K562 (cell line): ENCODE measurements around the gene DNAAF1. TPM values are rescaled to one million over a fixed set of nuclear protein-coding genes. Genes with fewer than 3 reads are reported as not detected.

Experiments
- JUND ChIP-seq, 2 experiments: IDR thresholded peaks; 2 replicates in 1 of 2; 3 replicates in 1 of 2; pipeline ENCODE4 v1.6.1; 2011; ENCODE audit warnings: borderline replicate concordance in 2 of 2, low read depth in 2 of 2, low read length in 2 of 2, improper control_type of control experiment in 1 of 2, missing biosample characterization in 1 of 2, missing genetic modification characterization in 1 of 2, missing genetic modification reagents in 1 of 2
- MTA2 ChIP-seq: fragments of 450-650 bp; IDR thresholded peaks from 2 replicates; pipeline ENCODE4 v1.6.1; 2016; ENCODE audit warnings: low read depth
- NFIX ChIP-seq: fragments of 250-450 bp; sonication (Bioruptor Pico); IDR thresholded peaks from 2 replicates; pipeline ENCODE4 v1.4.0; 2020; ENCODE audit warnings: low read depth, mild to moderate bottlenecking, moderate library complexity
- ZNF175 ChIP-seq: fragments of 200-800 bp; sonication (Bioruptor generic); IDR thresholded peaks from 2 replicates; pipeline ENCODE4 v1.6.1; 2016; ENCODE audit warnings: low read depth, mild to moderate bottlenecking, missing genetic modification characterization, missing compliant biosample characterization
- polyA plus RNA-seq, 8 experiments: library from polyadenylated mRNA; depleted of rRNA in 4 of 8; stranded (reverse) in 5 of 8; unstranded in 3 of 8; fragments of >200 nt; fragmentation: Nextera tagmentation in 2 of 8; fragmentation: Illumina TruSeq in 1 of 8; extraction: Ambion mirVana in 2 of 8; extraction: Trizol in 1 of 8; gene quantifications; 2 replicates each; pipeline versions ENCODE4 v1.2.1 to v1.2.3, GENCODE V29; 2011 to 2014; ENCODE audit warnings: inconsistent platforms in 1 of 8, missing spikeins in 1 of 8
- total RNA-seq, 7 experiments: library from RNA; depleted of rRNA in 6 of 7; stranded (reverse); fragments of >200 nt in 6 of 7; fragmentation: Illumina TruSeq in 2 of 7; extraction: Trizol in 2 of 7; gene quantifications; 2 replicates each; pipeline versions ENCODE4 v1.2.1 to v1.2.3, GENCODE V29; 2011 to 2021; ENCODE audit warnings: low replicate concordance in 1 of 7
- TF ChIP-seq, protein P1 (sequence below), 2 experiments: fragments of 450-650 bp; IDR thresholded peaks; 2 replicates each; pipeline ENCODE4 v1.6.1; 2016; ENCODE audit warnings: mild to moderate bottlenecking in 2 of 2, borderline replicate concordance in 1 of 2, low read depth in 1 of 2, moderate library complexity in 1 of 2
- TF ChIP-seq, protein P2 (sequence below): fragments of 250-450 bp; sonication (Bioruptor Pico); IDR thresholded peaks from 2 replicates; pipeline ENCODE4 v1.8.0; 2021; ENCODE audit warnings: moderate library complexity, mild to moderate bottlenecking, inconsistent platforms

The DNAAF1 gene
- total and polyA plus RNA-seq, 9 of the 15 experiments (the other 6 are each of a cell fraction or from before 2014, with no cell fraction given) = 0.01 TPM; not detected in 8

DNA sequence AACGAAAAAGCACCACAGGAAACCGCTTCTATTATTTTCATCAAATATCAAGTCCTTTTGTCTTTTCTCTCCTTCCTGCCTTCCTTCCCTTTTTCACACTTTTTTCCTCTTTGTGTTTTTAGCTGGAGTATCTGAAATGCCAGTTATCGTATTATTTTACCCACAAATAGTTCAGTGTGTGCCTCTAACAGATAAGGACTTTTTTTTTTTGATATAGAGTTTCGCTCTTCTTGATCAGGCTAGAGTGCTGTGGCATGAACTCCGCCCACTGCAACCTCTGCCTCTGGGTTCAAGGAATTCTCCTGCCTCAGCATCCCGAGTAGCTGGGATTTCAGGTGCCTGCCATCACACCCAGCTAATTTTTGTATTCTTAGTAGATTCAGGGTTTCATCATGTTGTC is 10.7 kb downstream of the DNAAF1 start (continued):
- TF ChIP-seq, protein P1, sequence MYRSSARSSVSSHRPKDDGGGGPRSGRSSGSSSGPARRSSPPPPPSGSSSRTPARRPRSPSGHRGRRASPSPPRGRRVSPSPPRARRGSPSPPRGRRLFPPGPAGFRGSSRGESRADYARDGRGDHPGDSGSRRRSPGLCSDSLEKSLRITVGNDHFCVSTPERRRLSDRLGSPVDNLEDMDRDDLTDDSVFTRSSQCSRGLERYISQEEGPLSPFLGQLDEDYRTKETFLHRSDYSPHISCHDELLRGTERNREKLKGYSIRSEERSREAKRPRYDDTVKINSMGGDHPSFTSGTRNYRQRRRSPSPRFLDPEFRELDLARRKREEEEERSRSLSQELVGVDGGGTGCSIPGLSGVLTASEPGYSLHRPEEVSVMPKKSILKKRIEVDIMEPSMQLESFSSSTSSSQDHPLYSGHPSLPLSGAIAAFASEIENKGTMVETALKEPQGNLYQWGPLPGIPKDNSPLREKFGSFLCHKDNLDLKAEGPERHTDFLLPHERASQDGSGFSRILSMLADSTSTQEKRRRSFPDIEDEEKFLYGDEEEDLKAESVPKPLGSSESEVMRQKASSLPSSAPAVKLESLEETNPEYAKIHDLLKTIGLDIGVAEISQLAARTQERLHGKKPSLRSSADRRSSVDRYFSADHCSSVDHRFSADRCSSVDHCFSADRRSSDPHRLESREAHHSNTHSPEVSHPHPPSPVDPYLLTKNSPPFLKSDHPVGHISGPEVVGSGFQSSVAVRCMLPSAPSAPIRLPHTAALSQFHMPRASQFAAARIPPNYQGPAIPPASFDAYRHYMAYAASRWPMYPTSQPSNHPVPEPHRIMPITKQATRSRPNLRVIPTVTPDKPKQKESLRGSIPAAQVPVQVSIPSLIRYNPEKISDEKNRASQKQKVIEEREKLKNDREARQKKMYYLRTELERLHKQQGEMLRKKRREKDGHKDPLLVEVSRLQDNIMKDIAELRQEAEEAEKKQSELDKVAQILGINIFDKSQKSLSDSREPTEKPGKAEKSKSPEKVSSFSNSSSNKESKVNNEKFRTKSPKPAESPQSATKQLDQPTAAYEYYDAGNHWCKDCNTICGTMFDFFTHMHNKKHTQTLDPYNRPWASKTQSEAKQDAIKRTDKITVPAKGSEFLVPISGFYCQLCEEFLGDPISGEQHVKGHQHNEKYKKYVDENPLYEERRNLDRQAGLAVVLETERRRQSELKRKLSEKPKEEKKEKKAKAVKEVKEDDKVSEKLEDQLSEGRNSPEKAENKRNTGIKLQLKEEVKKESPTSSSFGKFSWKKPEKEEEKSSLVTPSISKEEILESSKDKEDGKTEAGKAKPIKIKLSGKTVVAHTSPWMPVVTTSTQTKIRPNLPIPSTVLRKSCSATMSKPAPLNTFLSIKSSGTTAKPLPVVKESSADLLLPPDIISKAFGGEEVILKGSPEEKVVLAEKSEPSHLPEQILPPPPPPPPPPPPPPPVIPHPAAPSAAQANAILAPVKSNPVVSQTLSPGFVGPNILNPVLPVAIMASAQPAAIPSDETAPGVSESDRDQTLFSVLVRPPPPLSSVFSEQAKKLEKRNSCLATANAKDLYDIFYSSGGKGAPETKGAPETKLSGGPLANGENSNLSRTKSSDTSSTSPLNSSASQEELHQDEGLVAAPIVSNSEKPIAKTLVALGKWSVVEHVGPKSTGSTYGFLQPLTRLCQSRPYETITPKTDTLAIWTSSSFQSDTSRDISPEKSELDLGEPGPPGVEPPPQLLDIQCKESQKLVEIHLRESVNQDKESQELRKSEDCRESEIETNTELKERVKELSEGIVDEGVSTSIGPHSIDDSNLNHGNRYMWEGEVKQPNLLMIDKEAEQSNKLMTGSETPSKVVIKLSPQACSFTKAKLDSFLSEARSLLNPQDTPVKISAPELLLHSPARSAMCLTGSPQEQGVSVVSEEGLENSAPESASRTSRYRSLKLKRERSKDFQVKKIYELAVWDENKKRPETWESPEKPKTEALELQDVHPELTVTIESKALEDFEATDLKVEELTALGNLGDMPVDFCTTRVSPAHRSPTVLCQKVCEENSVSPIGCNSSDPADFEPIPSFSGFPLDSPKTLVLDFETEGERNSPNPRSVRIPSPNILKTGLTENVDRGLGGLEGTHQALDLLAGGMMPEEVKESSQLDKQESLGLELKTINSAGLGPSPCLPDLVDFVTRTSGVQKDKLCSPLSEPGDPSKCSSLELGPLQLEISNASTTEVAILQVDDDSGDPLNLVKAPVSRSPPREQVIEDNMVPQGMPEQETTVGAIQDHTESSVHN (IDR thresholded peaks at IDR 0.05; ENCODE audit: borderline replicate concordance in 1 of 2, low read depth in 1 of 2) = no peak
- TF ChIP-seq, protein P2, sequence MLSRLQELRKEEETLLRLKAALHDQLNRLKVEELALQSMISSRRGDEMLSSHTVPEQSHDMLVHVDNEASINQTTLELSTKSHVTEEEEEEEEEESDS (CRISPR knock-in tag) = no peak
- TF ChIP-seq MTA2 = no peak
- TF ChIP-seq NFIX (CRISPR knock-in tag) = no peak
- no peak for TF ChIP-seq JUND (IDR thresholded peaks at IDR 0.05; ENCODE audit: borderline replicate concordance, low read depth, low read length)
- TF ChIP-seq JUND (tag; IDR thresholded peaks at IDR 0.05; ENCODE audit: borderline replicate concordance, low read depth, low read length) = no peak
- TF ChIP-seq ZNF175 = no peak
